SHP77 treated with DMSO at 0.1 percent for 48 hours (cell line): ENCODE results near the gene STX4.
"Not testable (repeated sequence)": the region's sequence is repeated elsewhere in the genome, so short reads cannot be mapped to it uniquely, and the experiment has no call there.

Experiments
- DNase-seq: peaks from one replicate; lab custom pipeline; 2025; lab: John Stamatoyannopoulos, UW

Gene STX4

GRCh38 chr16:30998852-30999761, 34.3 kb upstream of the STX4 start:
- DNase-seq, result no peak

- DNase-seq, result no peak
These were observed 32.5 kb upstream of the STX4 start for GRCh38 chr16:31000671-31001382.

GRCh38 chr16:31001507-31002249, 31.7 kb upstream of the STX4 start:
- no peak for DNase-seq

- no peak for DNase-seq
These were observed 31.1 kb upstream of the STX4 start for GRCh38 chr16:31002250-31002700.

GRCh38 chr16:31002862-31003341, 30.5 kb upstream of the STX4 start:
- DNase-seq, result no peak

GRCh38 chr16:31003744-31004143, 29.6 kb upstream of the STX4 start:
- DNase-seq, result no peak

- no peak for DNase-seq
These were observed 28.7 kb upstream of the STX4 start for GRCh38 chr16:31004658-31005057.

- no peak for DNase-seq
These were observed 27.8 kb upstream of the STX4 start for GRCh38 chr16:31005350-31006085.

- DNase-seq, result no peak
These were observed 27.3 kb upstream of the STX4 start for GRCh38 chr16:31006086-31006385.

GRCh38 chr16:31006589-31006988, 26.8 kb upstream of the STX4 start:
- no peak for DNase-seq

GRCh38 chr16:31007684-31008083, 25.7 kb upstream of the STX4 start:
- DNase-seq, result no peak

GRCh38 chr16:31008149-31008548, 25.2 kb upstream of the STX4 start:
- no peak for DNase-seq

GRCh38 chr16:31008551-31008950, 24.8 kb upstream of the STX4 start:
- no peak for DNase-seq

- no peak for DNase-seq
These were observed 24.2 kb upstream of the STX4 start for GRCh38 chr16:31009120-31009519.

GRCh38 chr16:31009894-31010584, 23.3 kb upstream of the STX4 start:
- no peak for DNase-seq

GRCh38 chr16:31010585-31011325, 22.6 kb upstream of the STX4 start, which contains the start of gene STX1B:
Gene STX1B, minus strand, starts transcription at chr16:31010638. Its CDS starts 242 bp downstream, at chr16:31010396.
- DNase-seq, result no peak

GRCh38 chr16:31011815-31012214, 21.5 kb upstream of the STX4 start:
- not testable (repeated sequence) for DNase-seq

GRCh38 chr16:31013292-31013691, 20.1 kb upstream of the STX4 start:
- not testable (repeated sequence) for DNase-seq

- no peak for DNase-seq
These were observed 17.3 kb upstream of the STX4 start for GRCh38 chr16:31016018-31016417.

GRCh38 chr16:31017756-31018155, 15.6 kb upstream of the STX4 start:
- not testable (repeated sequence) for DNase-seq
